A549 treated with RU486 at 1 μM for 4 hours (cell line): ENCODE measurements around the gene SMOC1. TPM values are rescaled to one million over a fixed set of nuclear protein-coding genes. Genes with fewer than 3 reads are reported as not detected.

Experiments used
- total RNA-seq: library from RNA; stranded (reverse); fragments of 200-300 nt; extraction: Qiagen RNA extraction; gene quantifications from 5 replicates; pipeline ENCODE4 v1.2.3, GENCODE V29; 2022; ENCODE audit warnings: low read depth

Gene SMOC1
- 14.7 to 23.3 TPM (median 18.8 TPM) in 5 replicates for total RNA-seq

GRCh38 chr14:69879175-69880043 is at the start of gene SMOC1:
Gene SMOC1, plus strand, starts transcription at chr14:69879416. Its CDS starts 263 bp downstream, at chr14:69879679.

Other genes starting within 250 kb of the SMOC1 start
- 218 to 331 TPM (median 231 TPM) in 5 replicates for gene SRSF5, start 112.3 kb upstream of the SMOC1 start, total RNA-seq
- not detected in 5 replicates for gene SLC10A1, start 82.2 kb upstream of the SMOC1 start, total RNA-seq